GM18867 (cell line): ENCODE measurements around the gene NUDT13.

Experiments
- ATAC-seq: cut with Tn5 transposase; IDR thresholded peaks from one replicate; pipeline ENCODE4 v1.9.1; 2021; ENCODE audit warnings: mild to moderate bottlenecking, moderate library complexity; ENCODE audit not compliant: unreplicated experiment

Gene NUDT13

DNA sequence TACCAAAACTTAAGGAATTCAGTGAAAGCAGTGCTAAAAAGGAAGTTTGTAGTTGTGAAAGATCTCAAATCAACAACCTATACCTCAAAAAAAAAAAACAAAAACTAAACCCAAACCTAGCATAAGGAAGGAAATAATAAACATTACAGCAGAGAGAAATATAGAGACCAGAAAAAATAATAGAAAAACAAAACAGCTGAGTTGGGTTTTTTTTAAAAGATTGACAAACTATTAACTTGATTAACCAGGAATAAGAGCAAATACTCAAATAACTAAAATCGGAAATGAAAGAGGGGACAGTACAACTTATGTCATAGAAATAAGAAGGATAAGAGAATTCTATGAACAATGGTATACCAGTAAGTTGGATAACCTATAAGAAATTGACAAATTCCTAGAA, 50.8 kb downstream of the NUDT13 start:
- ATAC-seq = no peak

DNA sequence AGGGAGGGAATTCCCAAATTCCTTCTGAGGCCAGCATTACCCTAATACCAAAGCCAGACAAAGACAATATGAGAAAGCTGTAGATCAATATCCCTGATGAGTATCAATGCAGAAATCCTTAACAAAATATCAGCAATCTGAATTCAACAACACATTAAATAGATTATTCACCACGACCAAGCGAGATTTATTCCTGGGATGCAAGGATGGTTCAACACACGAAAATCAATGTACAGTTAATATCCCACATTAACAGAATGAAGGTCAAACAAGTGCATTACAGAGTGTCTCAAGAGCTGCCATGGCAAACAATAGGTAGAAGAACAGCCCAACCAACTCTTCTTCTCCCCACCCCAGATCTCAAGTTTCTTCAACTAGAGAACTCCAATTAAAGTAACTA, 51.4 kb downstream of the NUDT13 start:
- ATAC-seq = no peak

DNA sequence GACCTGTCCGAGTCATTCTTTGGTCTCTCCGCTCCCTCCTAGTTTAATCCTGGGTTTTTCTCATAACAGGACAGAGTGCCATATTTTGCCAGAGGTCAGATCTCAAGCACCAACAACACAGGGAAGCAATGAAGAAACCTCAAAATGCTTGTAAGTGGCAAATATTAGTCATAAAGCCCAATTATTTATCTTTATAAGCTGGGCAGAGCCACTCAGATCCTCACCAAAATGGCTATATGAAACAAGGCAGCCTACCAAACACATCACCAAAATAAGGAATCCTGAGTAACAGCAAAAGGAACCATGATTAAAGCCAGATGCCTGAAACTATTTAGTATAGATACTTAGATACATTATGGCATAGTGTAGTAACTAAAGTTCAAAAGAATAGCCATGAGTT, 52.8 kb downstream of the NUDT13 start:
- no peak for ATAC-seq

DNA sequence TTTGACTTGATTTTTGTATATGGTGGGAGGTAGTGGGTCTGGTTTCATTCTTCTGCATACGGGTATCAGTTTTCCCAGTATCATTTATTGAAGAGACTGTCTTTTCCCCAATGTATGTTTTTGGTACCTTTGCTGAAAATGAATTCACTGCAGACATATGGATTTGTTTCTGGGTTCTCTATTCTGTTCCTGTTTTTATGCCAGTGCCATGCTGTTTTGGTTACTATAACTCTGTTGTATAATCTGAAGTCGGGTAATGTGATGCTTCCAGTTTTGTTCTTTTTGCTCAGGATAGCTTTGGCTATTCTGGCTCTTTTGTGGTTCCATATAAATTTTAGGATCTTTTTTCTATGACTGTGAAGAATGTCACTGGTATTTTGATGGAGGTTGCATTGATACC, 56.7 kb downstream of the NUDT13 start:
- no peak for ATAC-seq

DNA sequence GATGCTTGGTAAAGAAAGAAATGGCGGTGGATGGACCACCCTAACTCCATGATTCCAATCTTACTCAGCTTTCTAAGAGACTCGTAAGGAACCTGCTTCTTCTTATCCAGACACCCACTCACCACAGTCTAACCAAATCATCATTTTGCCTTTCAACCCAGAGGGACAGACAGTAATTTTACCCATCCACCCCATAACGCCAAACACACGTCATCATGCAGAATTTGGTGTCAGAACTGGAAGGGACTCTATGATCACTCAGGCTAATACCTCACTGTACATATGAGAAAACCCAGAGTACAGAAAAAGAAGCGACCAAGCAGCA, 57.2 kb downstream of the NUDT13 start:
- no peak for ATAC-seq

DNA sequence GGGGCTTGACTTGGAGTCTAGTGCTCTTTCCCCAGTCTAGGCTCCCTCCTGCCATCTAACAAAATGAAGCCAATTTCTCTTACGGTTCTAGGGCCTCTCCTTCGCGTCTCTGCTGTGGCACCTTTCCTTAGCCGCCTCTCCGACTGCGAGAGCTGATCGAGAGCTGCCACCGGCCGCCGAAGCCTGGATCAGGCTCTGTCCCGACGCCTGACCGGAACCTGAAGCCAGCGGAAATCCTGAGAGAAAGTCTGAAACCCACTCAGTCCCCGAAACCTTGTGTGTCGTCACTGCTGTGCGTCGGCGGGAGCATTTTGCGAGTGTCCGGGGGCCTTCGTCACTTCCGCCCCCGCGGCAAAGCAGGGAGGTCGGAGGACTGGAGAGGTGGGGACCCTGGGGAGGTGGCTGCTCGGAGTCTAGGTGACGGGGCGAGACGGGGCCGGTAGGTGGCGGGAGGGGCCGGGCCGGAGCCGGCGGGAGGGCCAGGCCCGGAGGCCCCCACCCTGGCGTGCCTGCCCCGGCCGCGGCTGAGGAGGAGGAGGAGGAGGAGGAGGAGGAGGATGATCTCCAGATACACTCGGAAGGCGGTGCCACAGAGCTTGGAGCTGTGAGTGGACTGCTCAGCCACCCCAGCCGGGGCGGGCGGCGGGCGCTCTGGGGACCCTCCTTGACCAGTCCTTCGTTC, 57.7 kb downstream of the NUDT13 start, which contains the start of the genes ECD and FAM149B1:
TSS of gene ECD (minus strand) at position 226 of the 682 bp plus-strand sequence. CDS start 4,071 bp downstream, outside the sequence.
TSS of gene FAM149B1 (plus strand) at position 337 of the 682 bp plus-strand sequence. CDS start at position 558, 221 bp downstream.
- ATAC-seq = peak; percentile 95

DNA sequence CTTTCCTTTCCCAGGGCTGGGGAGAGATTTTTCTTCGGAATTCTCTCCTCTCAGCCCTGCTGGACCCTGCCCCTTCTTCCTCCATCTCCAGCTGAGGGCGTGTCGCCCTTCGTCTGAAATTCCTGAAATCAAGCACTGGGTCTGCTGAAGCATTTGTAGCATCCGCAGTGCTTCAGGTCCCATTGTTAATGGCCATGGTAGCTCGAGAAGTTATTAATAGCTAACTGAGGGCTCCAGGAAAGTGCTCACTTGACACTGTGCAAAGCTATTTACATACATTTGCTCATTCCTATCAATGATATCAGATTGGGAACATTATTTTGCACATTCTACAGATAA, 58.2 kb downstream of the NUDT13 start:
- ATAC-seq = peak; percentile 12

DNA sequence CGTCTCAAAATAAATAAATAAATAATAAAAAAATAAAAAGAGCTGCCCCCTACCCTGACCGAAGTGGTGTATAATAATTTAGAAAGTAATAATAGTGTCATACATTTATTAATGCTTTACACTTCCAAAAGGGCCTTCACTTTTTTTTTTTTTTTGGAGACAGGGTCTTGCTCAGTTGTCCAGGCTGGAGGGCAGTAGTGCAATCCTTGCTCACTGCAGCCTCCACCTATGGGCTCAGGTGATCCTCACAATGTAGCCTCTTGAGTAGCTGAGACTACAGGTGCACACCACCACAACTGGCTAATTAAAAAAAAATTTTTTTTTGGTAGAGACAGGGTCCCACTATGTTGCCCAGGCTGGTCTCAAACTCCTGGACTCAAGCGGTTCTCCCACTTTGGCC, 59.1 kb downstream of the NUDT13 start:
- ATAC-seq = no peak

DNA sequence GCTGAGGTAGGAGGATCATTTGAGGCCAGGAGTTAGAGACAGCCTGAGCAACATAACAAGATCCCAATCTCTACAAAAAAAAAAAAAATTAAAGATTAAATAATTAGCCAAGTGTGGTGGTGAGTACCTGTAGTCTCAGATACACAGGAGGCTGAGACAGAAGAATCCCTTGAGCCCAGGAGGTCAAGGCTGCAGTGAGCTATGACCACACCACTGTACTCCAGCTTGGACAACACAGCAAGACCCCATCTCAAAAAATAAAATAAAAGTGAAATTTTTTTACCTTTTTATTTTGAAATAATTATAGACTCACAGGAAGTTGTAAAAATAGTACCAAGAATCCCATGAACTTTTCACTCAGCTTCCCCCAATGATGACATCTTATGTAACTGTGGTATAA, 62.6 kb downstream of the NUDT13 start:
- no peak for ATAC-seq

DNA sequence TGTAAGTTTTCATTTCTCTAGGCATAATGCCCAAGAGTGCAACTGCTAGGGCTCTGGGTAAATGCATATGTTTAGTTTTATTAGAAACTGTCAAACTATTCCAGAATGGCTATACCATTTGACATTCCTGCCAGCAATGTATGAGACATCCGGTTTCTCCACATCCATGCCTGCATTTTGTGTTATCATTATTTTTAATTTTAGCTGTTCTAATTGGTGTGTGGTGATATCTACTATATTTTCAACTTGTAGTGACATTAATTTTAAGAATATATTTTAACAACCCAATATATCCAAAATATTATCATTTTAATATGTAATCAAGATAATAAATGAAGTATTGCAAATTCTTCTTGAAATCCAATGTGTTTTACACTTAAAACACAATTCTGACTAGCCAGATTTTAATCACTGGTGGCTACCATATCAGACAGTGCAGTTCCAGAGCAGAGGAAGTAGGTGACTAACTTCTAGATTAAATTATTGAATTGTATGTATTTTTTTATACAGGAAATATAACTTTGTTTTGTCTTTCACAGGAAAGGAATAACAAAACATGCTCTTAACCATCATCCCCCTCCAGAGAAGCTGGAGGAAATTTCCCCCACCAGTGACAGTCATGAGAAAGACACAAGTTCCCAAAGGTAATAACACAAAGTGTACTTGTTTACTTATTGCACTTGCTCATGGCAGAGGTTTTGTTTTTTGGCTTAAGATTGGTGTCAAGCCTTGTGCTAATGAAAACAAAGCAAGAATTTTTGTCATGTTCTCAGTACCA, 64.1 kb downstream of the NUDT13 start:
- ATAC-seq = no peak
